Common myeloid progenitor, CD34-positive (primary cell): ENCODE measurements around the gene SLC41A2.

ENCODE experiments used
- CTCF ChIA-PET: fragments of 350-600 bp; sonication (Branson Sonifier 250); formaldehyde crosslinking; loops from one replicate; lab custom pipeline; 2021; ENCODE audit warnings: antibody characterized with exemption; lab: Charles Lee
- POLR2A ChIA-PET: fragments of 350-600 bp; sonication (Branson Sonifier 250); formaldehyde crosslinking; loops from one replicate; lab custom pipeline; 2021; ENCODE audit warnings: antibody characterized with exemption; lab: Charles Lee
- DNase-seq, 3 donors: peaks; one replicate each; pipeline versions ENCODE4 v3.0.0 to v3.0.0-alpha.2; 2013
- H3K27ac ChIP-seq, 2 experiments: 1 replicate in 1 of 2; 2 replicates in 1 of 2; pipeline ENCODE4 v1.7.0; 2013; ENCODE audit warnings: inconsistent platforms in 2 of 2, low read length in 2 of 2, mild to moderate bottlenecking in 2 of 2, low read depth in 1 of 2, moderate library complexity in 1 of 2; ENCODE audit not compliant: severe bottlenecking in 2 of 2, insufficient read depth in 1 of 2, poor library complexity in 1 of 2
- H3K27me3 ChIP-seq, 5 experiments: replicated peaks in 2 of 5; 1 replicate in 3 of 5; 2 replicates in 2 of 5; pipeline versions ENCODE4 v1.6.1 to v1.7.0; 2013; ENCODE audit warnings: low read length in 4 of 5, mild to moderate bottlenecking in 2 of 5, moderate library complexity in 2 of 5, inconsistent platforms in 1 of 5; ENCODE audit not compliant: insufficient read depth in 5 of 5, control insufficient read depth in 4 of 5
- H3K36me3 ChIP-seq, 4 experiments: 1 replicate in 2 of 4; 2 replicates in 2 of 4; pipeline versions ENCODE4 v1.6.1 to v1.7.0; 2013; ENCODE audit warnings: low read length in 3 of 4, control low read depth in 1 of 4, mild to moderate bottlenecking in 1 of 4; ENCODE audit not compliant: control insufficient read depth in 4 of 4, insufficient read depth in 4 of 4
- H3K4me1 ChIP-seq, 4 experiments: 1 replicate in 3 of 4; 2 replicates in 1 of 4; pipeline versions ENCODE4 v1.6.1 to v1.7.1; 2013; ENCODE audit warnings: low read length in 3 of 4, mild to moderate bottlenecking in 3 of 4, control low read depth in 1 of 4, inconsistent platforms in 1 of 4, moderate library complexity in 1 of 4; ENCODE audit not compliant: control insufficient read depth in 4 of 4, insufficient read depth in 4 of 4; ENCODE audit errors: control extremely low read depth in 1 of 4
- H3K4me3 ChIP-seq, 7 experiments: 1 replicate in 4 of 7; 2 replicates in 3 of 7; pipeline versions ENCODE4 v1.5.1 to v1.7.0; 2013; ENCODE audit warnings: mild to moderate bottlenecking in 7 of 7, low read length in 6 of 7, moderate library complexity in 6 of 7, inconsistent platforms in 2 of 7, low read depth in 2 of 7, control low read depth in 1 of 7; ENCODE audit not compliant: insufficient read depth in 4 of 7, control insufficient read depth in 1 of 7; ENCODE audit errors: extremely low read depth in 1 of 7
- H3K9me3 ChIP-seq, 5 experiments: 1 replicate in 4 of 5; 2 replicates in 1 of 5; pipeline versions ENCODE4 v1.6.1 to v1.7.1; 2013; ENCODE audit warnings: low read length in 4 of 5, mild to moderate bottlenecking in 2 of 5, inconsistent platforms in 1 of 5, low read depth in 1 of 5, moderate library complexity in 1 of 5; ENCODE audit not compliant: control insufficient read depth in 4 of 5, insufficient read depth in 2 of 5; ENCODE audit errors: control extremely low read depth in 1 of 5
- WGBS: methylation state at CpG from one replicate; pipeline ENCODE4 v1.1.5; 2013; ENCODE audit not compliant: insufficient coverage; 5-methylcytosine and 5-hydroxymethylcytosine counted together

SLC41A2 gene

DNA sequence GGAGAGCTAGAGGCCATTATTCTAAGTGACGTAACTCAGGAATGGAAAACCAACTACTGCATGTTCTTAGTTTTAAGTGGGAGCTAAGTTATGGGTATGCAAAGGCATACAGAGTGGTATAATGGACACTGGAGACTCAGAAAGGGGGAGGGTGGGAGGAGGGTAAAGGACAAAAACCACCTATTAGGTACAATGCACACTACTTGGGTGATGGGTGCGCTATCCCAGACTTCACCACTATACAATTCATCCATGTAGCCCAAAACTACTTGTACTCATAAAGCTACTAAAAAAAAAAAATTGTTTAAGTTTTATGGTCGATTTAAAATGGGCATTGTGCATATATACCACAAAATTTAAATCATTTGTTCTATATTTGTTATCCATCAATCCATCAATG, 24.3 kb downstream of the SLC41A2 start:
- Histone ChIP-seq H3K36me3 (no peaks in the 10 kb centered on the region), H3K27ac (no peak overlapping the region), H3K9me3 (no peaks in the 10 kb centered on the region), H3K4me1 (peaks cover 0 to 16% (median 5%) of the 10 kb centered on the region in 4 experiments), H3K27me3 (no peaks in the 10 kb centered on the region), H3K4me3 (no peak overlapping the region)
- 50% methylated on average over 1 of the region's 3 CpGs for WGBS
- POLR2A ChIA-PET, result no interaction called here
- CTCF ChIA-PET, result interaction anchor here (1.2 kb wide), 1 partner anchor 8 kb away, joined by 3 read pairs; no protein-coding TSS in a partner anchor
- DNase-seq, result no peak

DNA sequence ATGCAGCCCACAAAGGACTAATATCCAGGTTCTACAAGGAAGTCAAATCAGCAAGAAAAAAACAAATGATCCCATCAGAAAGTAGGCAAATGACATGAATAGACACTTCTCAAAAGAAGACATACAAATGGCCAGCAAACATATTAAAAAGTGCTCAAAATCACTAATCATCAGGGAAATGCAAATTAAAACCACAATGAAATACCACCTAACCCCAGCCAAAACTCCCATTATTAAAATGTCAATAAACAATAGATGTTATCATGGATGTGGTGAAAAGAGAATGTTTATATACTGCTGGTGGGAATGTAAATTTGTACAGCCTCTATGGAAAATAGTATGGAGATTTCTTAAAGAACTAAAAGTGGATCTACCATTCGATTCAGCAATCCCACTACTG, 25.0 kb downstream of the SLC41A2 start:
- ChIA-PET CTCF (no interaction called here), POLR2A (no interaction called here)
- H3K9me3 ChIP-seq, result no peaks in the 10 kb centered on the region
- no peaks in the 10 kb centered on the region for H3K36me3 ChIP-seq
- H3K4me1 ChIP-seq, result peaks cover 0 to 16% (median 5%) of the 10 kb centered on the region in 4 experiments
- no peak for DNase-seq
- no peaks in the 10 kb centered on the region for H3K27me3 ChIP-seq
- H3K4me3 ChIP-seq, result no peak overlapping the region
- no CpG with 5 or more reads among the region's 1 CpG for WGBS
- no peak overlapping the region for H3K27ac ChIP-seq

DNA sequence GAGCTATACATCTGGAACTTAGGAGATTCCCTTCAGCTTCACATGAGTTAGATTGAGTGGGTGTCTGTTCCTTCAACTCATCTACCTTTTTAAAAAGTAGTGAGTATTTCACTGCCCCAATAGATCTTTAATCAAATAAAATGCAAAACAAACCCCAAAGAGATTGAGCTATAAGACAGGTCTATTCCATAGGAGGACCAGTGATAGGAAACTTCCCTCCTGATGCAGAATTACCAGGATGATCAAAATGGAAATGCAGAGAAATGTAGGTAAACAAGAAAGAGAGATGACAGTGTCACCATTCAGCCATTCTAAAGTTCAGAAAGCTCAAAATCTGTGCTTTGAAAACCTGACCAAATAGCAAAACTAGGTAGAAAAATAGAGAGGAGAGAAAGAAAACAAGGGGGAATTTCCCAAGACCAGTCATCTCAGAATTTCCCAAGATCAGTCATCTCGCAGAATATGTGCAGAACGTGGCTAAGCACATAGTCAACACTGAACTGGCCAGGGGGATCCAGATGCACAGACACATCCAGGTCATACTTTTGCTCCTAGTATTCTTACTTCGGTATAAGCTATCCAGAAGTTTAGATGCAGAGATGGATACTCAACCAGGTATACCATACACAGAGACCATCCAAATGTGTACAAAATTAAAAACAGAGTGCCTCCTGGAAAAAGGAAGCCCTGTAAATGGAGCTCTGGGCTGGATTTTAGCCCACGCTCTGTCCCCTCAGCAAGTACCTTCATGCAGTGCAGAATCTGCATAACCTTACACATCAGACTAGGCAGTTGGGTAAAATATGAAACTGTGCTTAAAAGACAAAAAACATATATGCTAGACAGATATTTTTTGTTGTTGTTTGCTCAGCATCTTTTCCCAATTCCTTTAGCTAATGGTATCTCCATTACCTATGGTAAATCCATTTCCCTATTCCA, 27.4 kb downstream of the SLC41A2 start:
- DNase-seq, result peak in 1 of 3 donors; percentile 19
- Histone ChIP-seq H3K4me3 (no peak overlapping the region), H3K4me1 (peaks cover 0 to 16% (median 5%) of the 10 kb centered on the region in 4 experiments), H3K36me3 (no peaks in the 10 kb centered on the region), H3K9me3 (no peaks in the 10 kb centered on the region), H3K27me3 (no peaks in the 10 kb centered on the region), H3K27ac (no peak overlapping the region)
- ChIA-PET POLR2A (no interaction called here), CTCF (no interaction called here)
- WGBS, result 93% methylated on average over 3 of the region's 4 CpGs

DNA sequence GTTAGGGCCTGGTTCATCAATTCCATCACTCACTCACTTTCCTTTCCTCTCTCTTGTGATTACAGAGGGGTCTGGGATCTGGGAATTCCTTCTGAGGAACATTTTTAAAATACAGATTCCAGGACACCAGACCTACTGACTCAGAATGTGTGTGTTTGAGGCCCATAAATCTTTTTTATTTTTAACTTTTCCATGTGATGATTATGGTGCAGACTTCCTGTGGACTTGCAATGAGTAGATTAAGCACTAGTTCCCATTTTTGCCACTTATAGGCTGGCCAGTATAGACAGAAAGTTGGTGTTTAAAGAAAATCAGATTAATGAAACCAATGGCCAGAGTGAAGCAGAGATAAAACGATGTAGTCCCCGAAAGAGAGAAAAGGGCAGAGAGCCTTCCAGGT, 28.1 kb downstream of the SLC41A2 start:
- ChIA-PET CTCF (interaction anchor here (1.5 kb wide), 1 partner anchor 23 kb away, joined by 5 read pairs; no protein-coding TSS in a partner anchor), POLR2A (no interaction called here)
- H3K27ac ChIP-seq, result no peak overlapping the region
- peak in 1 of 3 donors; percentile 44 for DNase-seq
- H3K27me3 ChIP-seq, result no peaks in the 10 kb centered on the region
- H3K36me3 ChIP-seq, result no peaks in the 10 kb centered on the region
- no peaks in the 10 kb centered on the region for H3K9me3 ChIP-seq
- peaks cover 0 to 16% (median 5%) of the 10 kb centered on the region in 4 experiments for H3K4me1 ChIP-seq
- no peak overlapping the region for H3K4me3 ChIP-seq
- WGBS, result 0% methylated on average over 2 of the region's 2 CpGs

DNA sequence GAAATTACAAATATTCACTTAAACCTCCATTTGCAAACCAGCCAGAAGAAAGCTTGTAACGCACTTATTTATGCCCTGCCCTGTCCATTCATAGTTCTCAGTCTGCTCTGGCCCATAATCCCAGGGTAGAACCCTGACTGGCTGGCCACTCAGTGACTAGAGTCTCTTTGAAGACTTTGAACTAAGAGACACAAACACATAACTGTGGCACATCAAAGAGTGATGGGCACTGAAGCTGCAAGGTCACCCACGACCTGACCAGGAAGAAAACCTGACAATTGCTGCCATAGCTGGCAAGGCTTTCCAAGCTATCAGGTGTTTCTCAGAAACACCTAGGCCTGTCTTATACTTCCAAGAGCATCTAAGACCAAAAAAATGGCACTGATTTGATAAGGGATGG, 28.7 kb downstream of the SLC41A2 start:
- Histone ChIP-seq H3K27ac (no peak overlapping the region), H3K4me3 (no peak overlapping the region), H3K4me1 (peaks cover 0 to 16% (median 5%) of the 10 kb centered on the region in 4 experiments), H3K36me3 (no peaks in the 10 kb centered on the region), H3K27me3 (no peaks in the 10 kb centered on the region), H3K9me3 (no peaks in the 10 kb centered on the region)
- CTCF ChIA-PET, result interaction anchor here (1.5 kb wide), 1 partner anchor 23 kb away, joined by 5 read pairs; no protein-coding TSS in a partner anchor
- POLR2A ChIA-PET, result interaction anchor here (1.0 kb wide), 1 partner anchor 547 kb away, joined by 3 read pairs; no protein-coding TSS in a partner anchor
- WGBS, result 96% methylated on average over 2 of the region's 2 CpGs
- no peak for DNase-seq

- Histone ChIP-seq H3K27me3 (no peaks in the 10 kb centered on the region), H3K36me3 (no peaks in the 10 kb centered on the region), H3K4me1 (peaks cover 0 to 16% (median 5%) of the 10 kb centered on the region in 4 experiments), H3K4me3 (no peak overlapping the region), H3K27ac (no peak overlapping the region), H3K9me3 (no peaks in the 10 kb centered on the region)
- 100% methylated on average over 2 of the region's 7 CpGs for WGBS
- no peak for DNase-seq
- CTCF ChIA-PET, result no interaction called here
- POLR2A ChIA-PET, result no interaction called here
Observed at GRCh38 chr12:104928036-104928745, 29.9 kb downstream of the SLC41A2 start.
